ENCODE measurements around the gene PTK6.

The PTK6 gene

GRCh38 chr20:63574829-63575743 is 37.9 kb upstream of the PTK6 start:
- TF ChIP-seq ZFP3 (CRISPR knock-in tag; IDR thresholded peaks at IDR 0.05): no peak
- ATAC-seq: no peak

DNA sequence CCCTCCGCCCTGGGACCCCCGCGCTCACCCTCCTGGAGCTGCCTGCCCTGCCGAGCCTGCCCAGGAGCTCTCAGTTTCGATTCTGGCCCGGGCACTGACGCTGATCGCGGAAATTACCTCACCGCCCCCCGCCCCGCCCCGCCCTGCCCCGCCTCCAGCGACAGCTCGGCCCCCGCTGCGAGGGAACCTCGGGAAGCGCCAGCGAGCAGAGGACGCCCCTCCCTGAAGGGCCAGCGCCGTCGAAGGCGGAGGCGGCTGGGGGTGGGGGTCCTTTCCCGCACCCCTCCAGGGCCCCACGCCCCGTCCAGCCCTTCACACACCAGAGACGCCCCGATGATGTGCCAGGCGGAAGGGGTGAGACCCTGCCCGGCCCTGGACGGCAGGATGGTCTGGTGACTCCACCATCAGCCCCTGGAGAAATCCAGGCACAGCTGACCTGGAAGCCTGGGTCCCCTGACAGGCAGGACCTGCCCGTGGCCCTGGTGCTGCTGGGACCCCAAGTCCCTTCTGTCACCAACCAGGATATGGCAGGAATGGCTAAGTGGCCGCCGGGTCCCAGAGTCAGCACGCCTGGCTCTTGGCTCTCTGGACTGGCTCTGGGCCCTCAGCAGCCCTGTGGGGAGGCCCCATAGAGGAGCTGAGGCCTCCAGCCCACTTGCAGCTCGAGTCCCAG is 37.1 kb upstream of the PTK6 start, which contains the start of gene HELZ2:
Gene HELZ2 (minus strand): TSS at position 84 of the 673 bp plus-strand sequence. CDS start 1,854 bp downstream, outside the sequence.
- ATAC-seq: peak; percentile 92
- TF ChIP-seq OSR1 (CRISPR knock-in tag; IDR thresholded peaks at IDR 0.05) (no peak), ZC3H10 (CRISPR knock-in tag; IDR thresholded peaks at IDR 0.05) (no peak), ZNF70 (CRISPR knock-in tag; IDR thresholded peaks at IDR 0.05) (no peak), ESRRG (CRISPR knock-in tag; IDR thresholded peaks at IDR 0.05) (no peak), SNAI2 (CRISPR knock-in tag; IDR thresholded peaks at IDR 0.05) (no peak), CREB5 (CRISPR knock-in tag; IDR thresholded peaks at IDR 0.05; ENCODE audit: low read depth) (no peak), RARB (CRISPR knock-in tag; IDR thresholded peaks at IDR 0.05) (no peak), GLIS3 (CRISPR knock-in tag; IDR thresholded peaks at IDR 0.05) (no peak), ZFP30 (CRISPR knock-in tag; IDR thresholded peaks at IDR 0.05) (no peak), BACH2 (CRISPR knock-in tag; IDR thresholded peaks at IDR 0.05; ENCODE audit: borderline replicate concordance) (no peak), PPARA (CRISPR knock-in tag; IDR thresholded peaks at IDR 0.05; ENCODE audit: borderline replicate concordance) (no peak), ZNF565 (CRISPR knock-in tag; conservative IDR thresholded peaks at IDR 0.05; ENCODE audit: low read depth) (no peak)
- TF ChIP-seq, protein P1, sequence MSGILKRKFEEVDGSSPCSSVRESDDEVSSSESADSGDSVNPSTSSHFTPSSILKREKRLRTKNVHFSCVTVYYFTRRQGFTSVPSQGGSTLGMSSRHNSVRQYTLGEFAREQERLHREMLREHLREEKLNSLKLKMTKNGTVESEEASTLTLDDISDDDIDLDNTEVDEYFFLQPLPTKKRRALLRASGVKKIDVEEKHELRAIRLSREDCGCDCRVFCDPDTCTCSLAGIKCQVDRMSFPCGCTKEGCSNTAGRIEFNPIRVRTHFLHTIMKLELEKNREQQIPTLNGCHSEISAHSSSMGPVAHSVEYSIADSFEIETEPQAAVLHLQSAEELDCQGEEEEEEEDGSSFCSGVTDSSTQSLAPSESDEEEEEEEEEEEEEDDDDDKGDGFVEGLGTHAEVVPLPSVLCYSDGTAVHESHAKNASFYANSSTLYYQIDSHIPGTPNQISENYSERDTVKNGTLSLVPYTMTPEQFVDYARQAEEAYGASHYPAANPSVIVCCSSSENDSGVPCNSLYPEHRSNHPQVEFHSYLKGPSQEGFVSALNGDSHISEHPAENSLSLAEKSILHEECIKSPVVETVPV (CRISPR knock-in tag; IDR thresholded peaks at IDR 0.05): no peak
- TF ChIP-seq, protein P2, sequence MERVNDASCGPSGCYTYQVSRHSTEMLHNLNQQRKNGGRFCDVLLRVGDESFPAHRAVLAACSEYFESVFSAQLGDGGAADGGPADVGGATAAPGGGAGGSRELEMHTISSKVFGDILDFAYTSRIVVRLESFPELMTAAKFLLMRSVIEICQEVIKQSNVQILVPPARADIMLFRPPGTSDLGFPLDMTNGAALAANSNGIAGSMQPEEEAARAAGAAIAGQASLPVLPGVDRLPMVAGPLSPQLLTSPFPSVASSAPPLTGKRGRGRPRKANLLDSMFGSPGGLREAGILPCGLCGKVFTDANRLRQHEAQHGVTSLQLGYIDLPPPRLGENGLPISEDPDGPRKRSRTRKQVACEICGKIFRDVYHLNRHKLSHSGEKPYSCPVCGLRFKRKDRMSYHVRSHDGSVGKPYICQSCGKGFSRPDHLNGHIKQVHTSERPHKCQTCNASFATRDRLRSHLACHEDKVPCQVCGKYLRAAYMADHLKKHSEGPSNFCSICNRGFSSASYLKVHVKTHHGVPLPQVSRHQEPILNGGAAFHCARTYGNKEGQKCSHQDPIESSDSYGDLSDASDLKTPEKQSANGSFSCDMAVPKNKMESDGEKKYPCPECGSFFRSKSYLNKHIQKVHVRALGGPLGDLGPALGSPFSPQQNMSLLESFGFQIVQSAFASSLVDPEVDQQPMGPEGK (CRISPR knock-in tag; IDR thresholded peaks at IDR 0.05; ENCODE audit: borderline replicate concordance): no peak
- TF ChIP-seq, protein P3, sequence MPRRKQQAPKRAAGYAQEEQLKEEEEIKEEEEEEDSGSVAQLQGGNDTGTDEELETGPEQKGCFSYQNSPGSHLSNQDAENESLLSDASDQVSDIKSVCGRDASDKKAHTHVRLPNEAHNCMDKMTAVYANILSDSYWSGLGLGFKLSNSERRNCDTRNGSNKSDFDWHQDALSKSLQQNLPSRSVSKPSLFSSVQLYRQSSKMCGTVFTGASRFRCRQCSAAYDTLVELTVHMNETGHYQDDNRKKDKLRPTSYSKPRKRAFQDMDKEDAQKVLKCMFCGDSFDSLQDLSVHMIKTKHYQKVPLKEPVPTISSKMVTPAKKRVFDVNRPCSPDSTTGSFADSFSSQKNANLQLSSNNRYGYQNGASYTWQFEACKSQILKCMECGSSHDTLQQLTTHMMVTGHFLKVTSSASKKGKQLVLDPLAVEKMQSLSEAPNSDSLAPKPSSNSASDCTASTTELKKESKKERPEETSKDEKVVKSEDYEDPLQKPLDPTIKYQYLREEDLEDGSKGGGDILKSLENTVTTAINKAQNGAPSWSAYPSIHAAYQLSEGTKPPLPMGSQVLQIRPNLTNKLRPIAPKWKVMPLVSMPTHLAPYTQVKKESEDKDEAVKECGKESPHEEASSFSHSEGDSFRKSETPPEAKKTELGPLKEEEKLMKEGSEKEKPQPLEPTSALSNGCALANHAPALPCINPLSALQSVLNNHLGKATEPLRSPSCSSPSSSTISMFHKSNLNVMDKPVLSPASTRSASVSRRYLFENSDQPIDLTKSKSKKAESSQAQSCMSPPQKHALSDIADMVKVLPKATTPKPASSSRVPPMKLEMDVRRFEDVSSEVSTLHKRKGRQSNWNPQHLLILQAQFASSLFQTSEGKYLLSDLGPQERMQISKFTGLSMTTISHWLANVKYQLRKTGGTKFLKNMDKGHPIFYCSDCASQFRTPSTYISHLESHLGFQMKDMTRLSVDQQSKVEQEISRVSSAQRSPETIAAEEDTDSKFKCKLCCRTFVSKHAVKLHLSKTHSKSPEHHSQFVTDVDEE (CRISPR knock-in tag; IDR thresholded peaks at IDR 0.05): no peak

- peak; percentile 58 for ATAC-seq
- TF ChIP-seq GLIS3 (CRISPR knock-in tag; IDR thresholded peaks at IDR 0.05): no peak
- TF ChIP-seq ZC3H10 (CRISPR knock-in tag; IDR thresholded peaks at IDR 0.05): no peak
- TF ChIP-seq, protein P2 (CRISPR knock-in tag; IDR thresholded peaks at IDR 0.05; ENCODE audit: borderline replicate concordance): no peak
- no peak for TF ChIP-seq ZNF70 (CRISPR knock-in tag; IDR thresholded peaks at IDR 0.05)
- no peak for TF ChIP-seq RARB (CRISPR knock-in tag; IDR thresholded peaks at IDR 0.05)
Observed at GRCh38 chr20:63573647-63574131, 36.5 kb upstream of the PTK6 start.
